Middle frontal gyrus (tissue), 1 donor: ENCODE data around the gene MGAT5.

Experiments used
- DNase-seq: peaks from one replicate; pipeline ENCODE4 v3.0.0-alpha.2; 2015; ENCODE audit warnings: low spot score; ENCODE audit errors: extremely low spot score

Gene MGAT5

DNA sequence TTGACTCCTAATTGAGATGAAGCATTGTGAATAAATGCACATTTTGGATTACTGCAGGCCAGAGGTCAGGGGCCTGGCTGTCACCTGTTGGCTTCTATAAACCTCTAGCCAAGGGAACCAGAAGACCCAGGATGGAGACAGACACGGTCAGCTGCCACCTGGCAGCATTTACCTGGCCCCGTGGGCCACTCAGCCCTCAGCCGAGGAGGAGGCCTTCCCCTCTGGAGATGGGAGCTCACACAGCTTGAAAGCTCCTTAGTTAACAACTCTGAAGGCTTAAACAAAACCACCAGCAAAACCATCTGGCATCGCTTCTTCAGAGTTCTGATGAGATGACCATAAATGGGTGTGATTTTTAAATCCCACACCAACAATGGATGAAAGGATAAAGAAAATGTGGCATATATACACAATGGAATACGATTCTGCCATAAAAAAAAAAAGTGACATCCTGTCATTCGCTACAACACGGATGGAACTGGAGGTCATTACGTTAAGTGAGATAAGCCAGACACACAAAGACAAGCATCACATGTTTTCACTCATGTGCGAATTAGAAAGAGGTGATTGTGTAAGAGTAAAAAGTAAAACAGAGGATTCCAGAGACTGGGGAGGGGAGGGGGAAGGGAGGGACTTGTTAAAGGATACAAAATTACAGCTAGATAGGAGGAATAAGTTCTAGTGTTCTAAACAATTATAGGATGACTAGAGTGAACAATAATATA lies 246.5 kb downstream of the MGAT5 start:
- DNase-seq, result no peak

DNA sequence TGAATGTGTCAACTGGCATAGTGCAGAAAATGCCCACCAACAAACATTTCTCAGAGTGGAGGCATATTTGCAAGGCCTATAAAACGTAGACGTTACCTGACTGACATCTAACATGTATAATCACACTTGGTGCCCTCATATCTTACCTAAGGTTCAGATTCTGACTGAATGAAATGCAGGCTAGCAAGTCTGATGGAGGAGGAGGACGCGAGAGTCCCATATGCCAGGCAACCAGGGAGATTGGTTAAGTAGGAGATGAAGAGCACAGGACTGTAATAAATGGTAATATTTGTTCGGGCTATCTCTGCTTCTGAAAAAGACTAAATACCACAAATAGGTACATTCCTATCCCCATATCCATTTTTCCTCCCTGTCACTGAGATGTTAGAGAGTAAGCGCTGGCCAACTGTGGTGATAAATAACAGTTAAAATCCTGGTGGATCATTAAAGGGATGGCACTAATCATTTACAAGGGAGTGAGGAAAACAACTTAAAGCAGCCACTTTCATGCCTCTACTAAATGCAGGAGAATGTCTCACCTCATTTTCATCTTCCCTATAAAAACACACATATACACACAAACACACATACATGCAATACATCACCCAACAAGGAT lies 247.7 kb downstream of the MGAT5 start:
- no peak for DNase-seq

DNA sequence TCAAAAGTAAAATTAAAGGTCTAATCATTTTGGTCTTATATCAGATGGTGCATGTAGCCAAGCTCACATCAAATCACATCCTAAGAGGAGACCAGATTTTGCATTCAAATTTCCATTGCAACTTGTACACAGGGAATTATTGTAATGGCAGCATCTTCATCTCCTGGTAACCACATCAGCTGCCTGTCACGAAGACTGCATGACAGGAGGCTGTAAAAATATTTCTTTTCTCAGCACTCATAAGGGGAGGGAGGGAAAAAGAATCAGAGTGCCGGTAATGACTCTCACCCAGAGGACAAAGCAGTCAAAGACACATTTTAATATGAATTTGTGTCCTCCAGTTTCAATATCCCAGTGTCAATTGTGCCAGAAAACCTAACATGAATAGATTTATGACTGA lies 248.2 kb downstream of the MGAT5 start:
- no peak for DNase-seq
